ENCODE results near the gene PIGN.
"Not testable (repeated sequence)": the region's sequence is repeated elsewhere in the genome, so short reads cannot be mapped to it uniquely, and the experiment has no call there.

Gene PIGN

GRCh38 chr18:62054929-62055498 is 131.8 kb downstream of the PIGN start:
- DNase-seq (ENCODE audit: low spot score), result no peak

- no peak for DNase-seq (ENCODE audit: low spot score)
Observed at GRCh38 chr18:62048279-62048678, 138.6 kb downstream of the PIGN start.

GRCh38 chr18:62045316-62045715 is 141.5 kb downstream of the PIGN start:
- no peak for DNase-seq (ENCODE audit: low spot score)

DNA sequence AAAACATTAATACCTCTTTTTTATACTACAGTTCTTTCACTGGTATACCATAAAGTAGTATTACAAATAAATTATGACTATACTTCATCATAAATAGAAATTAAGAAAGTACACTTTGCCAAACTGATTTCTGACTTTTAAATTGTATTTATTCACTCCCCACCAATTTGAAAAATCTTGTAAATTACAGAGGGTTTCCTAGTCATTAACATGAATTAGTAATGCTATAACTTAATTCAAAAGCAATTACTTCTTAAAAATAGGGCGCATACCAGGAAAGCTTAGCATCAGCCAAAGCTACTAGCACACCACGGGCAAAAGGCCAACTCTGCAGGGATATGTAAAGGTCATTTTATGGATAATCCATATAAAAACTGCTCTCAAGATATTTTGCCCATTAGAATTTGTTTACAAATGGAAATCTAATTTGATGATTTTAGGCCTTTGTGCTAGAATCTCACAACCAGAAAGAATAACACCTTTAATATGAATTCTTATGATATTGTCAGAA is 142.3 kb downstream of the PIGN start:
- DNase-seq (ENCODE audit: low spot score), result no peak

DNA sequence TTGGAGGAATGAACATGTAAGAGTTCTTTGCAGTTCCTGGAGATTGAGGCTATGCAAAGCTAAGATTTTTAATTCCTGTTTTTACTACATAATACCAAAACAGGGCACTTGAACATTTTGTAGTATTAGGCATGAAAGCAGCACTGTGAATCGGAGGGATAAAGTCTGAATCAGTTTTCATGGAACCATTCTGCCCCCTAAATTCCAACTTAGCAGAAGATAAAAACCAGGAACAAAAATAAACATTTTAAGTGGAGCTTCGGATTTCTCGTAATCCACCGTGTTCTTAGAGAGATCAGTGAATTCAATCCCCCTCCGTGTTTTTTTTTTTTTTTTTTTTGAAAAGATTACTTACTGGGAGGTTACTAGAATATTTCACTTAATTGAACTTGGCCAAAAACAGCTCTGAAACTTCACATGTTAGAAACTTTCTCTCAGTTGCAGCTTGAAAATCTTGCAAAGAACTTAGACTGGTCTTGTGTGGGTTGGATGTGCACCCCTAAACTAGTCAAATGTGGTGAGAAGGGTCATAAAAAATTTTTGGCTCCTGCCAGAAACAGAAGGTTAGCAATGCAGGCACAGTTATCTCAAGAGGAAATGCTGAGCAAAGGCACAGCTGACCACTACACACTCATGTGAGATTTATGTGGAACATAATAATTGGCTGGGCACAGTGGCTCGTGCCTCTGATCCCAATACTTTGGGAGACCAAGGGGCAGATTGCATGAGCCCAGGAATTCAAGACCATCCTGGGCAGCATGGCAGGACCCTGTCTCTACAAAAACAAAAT is 148.7 kb downstream of the PIGN start:
- DNase-seq (ENCODE audit: low spot score), result no peak

- no peak for DNase-seq (ENCODE audit: low spot score)
Observed at GRCh38 chr18:62037012-62037742, 149.7 kb downstream of the PIGN start.

- DNase-seq (ENCODE audit: low spot score), result not testable (repeated sequence)
Observed at GRCh38 chr18:62034286-62034685, 152.6 kb downstream of the PIGN start.

DNA sequence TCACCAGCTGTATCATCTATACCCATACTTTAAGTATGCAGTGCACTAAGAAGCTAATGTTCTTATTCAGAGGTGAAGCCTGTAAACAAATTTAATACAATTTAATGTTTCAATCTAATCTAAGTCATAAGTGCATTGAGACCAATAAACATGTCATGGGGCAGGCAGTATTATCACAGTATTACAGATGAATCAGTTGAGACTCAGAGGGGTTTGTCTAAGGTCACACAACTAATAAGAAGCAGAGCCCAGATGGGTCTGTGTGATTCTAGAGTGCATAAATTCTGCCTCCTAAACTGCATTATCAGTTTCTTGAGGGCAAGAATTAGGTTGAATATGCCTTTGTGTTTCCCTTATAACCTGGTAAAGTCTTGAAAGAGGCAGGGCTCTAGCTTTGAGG is 153.1 kb downstream of the PIGN start:
- no peak for DNase-seq (ENCODE audit: low spot score)

DNA sequence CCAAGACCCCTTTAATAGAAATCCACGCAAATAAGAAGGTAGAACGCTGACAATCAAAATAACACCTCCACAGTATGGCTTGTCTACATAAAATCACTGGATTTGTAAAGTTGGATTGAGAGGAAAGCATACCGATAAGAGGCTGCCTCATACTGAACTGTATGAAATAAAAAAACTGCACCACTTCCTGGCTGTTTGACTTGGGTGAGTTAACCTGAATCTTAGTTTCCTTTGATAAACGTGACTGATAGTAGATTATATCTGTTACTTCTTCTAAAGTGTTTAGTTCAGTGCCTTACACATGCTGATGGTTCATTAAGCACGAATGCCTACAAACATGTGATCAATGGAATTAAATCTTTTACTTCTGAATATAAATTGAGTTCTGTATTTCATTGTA is 153.6 kb downstream of the PIGN start:
- no peak for DNase-seq (ENCODE audit: low spot score)

DNA sequence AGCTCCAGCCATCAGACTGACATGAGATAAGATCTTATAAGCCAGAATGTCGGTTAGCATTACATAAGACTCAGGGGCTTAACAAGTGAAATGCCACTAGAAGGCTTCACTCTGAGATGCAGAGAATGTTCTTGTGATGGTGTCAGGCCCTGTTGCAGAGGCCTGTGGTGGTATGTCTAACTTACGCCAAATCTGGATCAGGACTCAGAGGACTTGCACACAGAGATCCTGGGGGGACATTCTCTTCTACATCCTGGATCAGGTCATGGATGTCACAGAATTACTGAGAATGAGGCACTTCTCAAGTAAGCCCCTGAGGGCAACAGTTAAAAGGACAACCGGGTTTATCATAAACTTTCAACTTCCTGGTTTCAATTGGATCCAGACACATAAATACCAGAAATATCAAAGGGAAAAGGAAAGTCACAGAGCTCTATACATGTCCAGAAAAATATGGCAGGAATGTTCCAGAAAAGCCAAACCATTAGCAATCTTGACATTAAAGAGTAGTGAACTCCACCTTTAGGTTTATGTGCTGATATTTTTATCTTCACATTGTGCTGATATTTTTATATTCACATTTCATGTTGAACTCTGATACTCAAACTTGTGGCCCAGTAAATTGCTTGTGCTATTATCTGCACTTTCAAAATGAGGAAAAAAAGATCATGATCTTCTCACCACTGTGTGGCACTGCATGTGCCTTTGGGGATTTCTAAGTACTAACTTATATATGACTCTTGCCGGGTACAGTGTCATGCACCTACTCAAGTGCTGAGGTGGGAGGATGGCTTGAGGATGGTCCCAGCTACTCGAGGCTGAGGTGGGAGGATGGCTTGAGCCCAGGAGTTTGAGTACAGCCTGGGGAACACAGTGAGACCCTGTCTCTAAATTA is 156.5 kb downstream of the PIGN start:
- DNase-seq (ENCODE audit: low spot score), result no peak

DNA sequence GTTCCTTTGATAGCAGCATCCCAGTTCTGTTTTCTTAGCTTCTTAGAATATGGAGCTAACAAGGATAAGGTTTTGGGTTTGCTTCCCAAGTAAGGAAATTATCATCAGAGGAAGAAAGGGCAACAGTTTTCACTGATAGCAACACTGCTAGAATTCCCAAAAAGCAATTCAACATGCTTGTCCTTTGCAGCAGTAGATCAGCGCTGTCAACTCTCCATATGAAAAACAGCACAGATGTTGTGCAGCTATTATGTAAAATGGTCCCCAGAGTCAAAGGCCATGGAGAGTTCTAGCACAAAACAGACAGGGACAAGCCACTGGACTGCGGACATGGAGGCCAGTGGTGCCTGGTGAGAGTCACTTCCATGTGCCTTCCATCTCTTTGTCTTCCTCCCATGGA is 158.1 kb downstream of the PIGN start:
- DNase-seq (ENCODE audit: low spot score), result no peak

DNA sequence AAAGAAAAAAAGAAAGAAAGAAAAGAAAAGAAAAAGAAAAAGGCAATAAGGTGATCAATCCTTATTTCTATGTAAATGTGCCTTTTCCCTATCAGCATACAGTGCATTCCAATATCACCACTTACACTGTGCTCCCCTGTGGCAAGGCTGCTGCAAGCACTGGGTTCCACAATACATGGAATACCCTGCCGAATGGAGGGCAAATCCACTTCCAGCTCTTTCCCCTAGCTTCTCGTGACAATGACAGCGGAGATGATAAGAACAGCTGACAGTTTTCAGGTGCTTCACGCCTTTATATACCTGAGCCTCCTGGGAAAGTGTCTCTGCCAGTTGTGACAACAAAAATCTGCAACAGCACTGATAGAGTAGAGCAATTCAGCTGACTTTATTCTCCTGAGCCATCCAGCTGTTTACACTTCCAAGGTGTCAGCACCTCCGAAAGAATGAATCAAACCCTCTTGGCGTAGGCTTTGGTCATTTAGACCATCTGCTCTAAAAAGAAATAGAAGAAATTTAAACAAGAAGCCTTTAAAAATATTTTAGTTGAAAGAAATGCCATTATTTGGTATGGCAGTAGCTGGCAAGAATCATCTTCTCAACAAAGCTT is 158.8 kb downstream of the PIGN start:
- no peak for DNase-seq (ENCODE audit: low spot score)

- DNase-seq (ENCODE audit: low spot score), result no peak
Observed at GRCh38 chr18:62026586-62026985, 160.3 kb downstream of the PIGN start.

GRCh38 chr18:62024983-62025382 is 161.9 kb downstream of the PIGN start:
- DNase-seq (ENCODE audit: low spot score), result no peak

- DNase-seq (ENCODE audit: low spot score), result no peak
Observed at GRCh38 chr18:62023536-62023935, 163.3 kb downstream of the PIGN start.

- no peak for DNase-seq (ENCODE audit: low spot score)
Observed at GRCh38 chr18:62018759-62019041, 168.2 kb downstream of the PIGN start.

- DNase-seq (ENCODE audit: low spot score), result no peak
Observed at GRCh38 chr18:62018034-62018758, 168.7 kb downstream of the PIGN start.

DNA sequence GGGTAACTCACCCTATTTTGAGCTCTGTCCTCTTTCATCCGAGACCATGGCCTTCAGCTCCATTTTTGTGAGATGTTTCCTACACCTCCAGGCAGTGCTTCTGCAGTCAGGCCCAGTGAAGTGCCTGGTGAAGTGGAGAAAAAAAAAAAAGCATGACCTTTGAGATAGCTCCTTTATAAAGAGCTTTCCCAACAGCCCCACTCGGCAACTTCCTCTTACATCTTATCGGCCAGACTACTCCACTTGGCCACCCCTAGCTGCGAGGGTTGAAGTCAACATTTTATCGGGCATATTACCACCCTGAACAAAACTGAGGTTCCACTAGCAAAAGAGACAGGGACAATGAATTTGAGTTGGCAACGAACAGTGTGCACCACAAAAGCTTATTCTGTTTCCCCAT is 169.2 kb downstream of the PIGN start:
- no peak for DNase-seq (ENCODE audit: low spot score)

- DNase-seq (ENCODE audit: low spot score), result no peak
Observed at GRCh38 chr18:62011416-62011815, 175.4 kb downstream of the PIGN start.

- DNase-seq (ENCODE audit: low spot score), result no peak
Observed at GRCh38 chr18:62009521-62009920, 177.3 kb downstream of the PIGN start.

DNA sequence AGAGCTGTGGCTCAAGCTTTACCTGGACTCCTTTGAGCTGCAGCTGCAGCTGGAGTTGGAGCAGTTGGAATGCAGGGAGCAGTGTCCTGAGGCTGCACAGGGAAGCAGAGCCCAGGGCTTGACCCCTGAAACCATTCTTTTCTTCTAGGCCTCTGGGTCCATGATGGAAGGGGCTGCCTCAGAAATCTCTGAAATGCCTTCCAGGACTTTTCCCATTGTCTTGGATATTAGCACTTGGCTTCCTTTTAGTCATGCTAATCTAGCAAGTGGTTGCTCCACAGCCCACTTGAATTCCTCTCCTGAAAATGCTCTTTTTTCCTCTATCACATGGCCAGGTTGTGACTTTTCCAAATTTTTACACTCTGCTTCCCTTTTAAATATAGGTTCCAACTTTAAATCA is 185.5 kb downstream of the PIGN start:
- DNase-seq (ENCODE audit: low spot score), result no peak
